AG04450 (cell line): Measurements from ENCODE around the gene LEKR1. TPM values are rescaled to one million over a fixed set of nuclear protein-coding genes. Genes with fewer than 3 reads are reported as not detected.

ENCODE experiments used
- CTCF ChIA-PET: fragments of 300-600, 350-600 bp; formaldehyde crosslinking; extraction: SDS; loops from one replicate; lab custom pipeline; 2022; ENCODE audit warnings: antibody characterized with exemption, inconsistent platforms; lab: Charles Lee
- POLR2A ChIA-PET: fragments of 350-600 bp; formaldehyde crosslinking; extraction: SDS; loops from one replicate; lab custom pipeline; 2021; ENCODE audit warnings: antibody characterized with exemption, inconsistent platforms; lab: Yijun Ruan, JAX
- DNase-seq: peaks from one replicate; pipeline ENCODE4 v3.0.0-alpha.2; 2011; ENCODE audit warnings: low read depth, low spot score
- H3K27ac ChIP-seq: one replicate; pipeline ENCODE4 v1.5.1; 2012; ENCODE audit warnings: low read depth, low read length, control low read depth
- H3K27me3 ChIP-seq: one replicate; pipeline ENCODE4 v1.6.0; 2012; ENCODE audit warnings: low read length; ENCODE audit not compliant: control insufficient read depth, insufficient read depth
- H3K4me3 ChIP-seq: 2 replicates; pipeline ENCODE4 v1.5.1; 2011; ENCODE audit warnings: mild to moderate bottlenecking, low read depth, low read length, control low read depth
- H3K9me3 ChIP-seq: 2 replicates; pipeline ENCODE4 v1.5.1; 2012; ENCODE audit warnings: low read length; ENCODE audit not compliant: control insufficient read depth, insufficient read depth
- polyA plus RNA-seq: library from polyadenylated mRNA; depleted of rRNA; stranded (reverse); fragments of >200 nt; gene quantifications from 2 replicates; pipeline ENCODE4 v1.2.3, GENCODE V29; 2011
- TF ChIP-seq, protein P1 (sequence below): IDR thresholded peaks from 2 replicates; pipeline ENCODE4 v1.5.1; 2011; ENCODE audit warnings: low read depth, low read length, control low read depth, inconsistent platforms

Gene LEKR1
- polyA plus RNA-seq, 1 experiment: 0.26 TPM

GRCh38 chr3:156898296-156898880 lies 72.2 kb downstream of the LEKR1 start:
- ChIA-PET CTCF (interaction anchor here (1.6 kb wide), 1 partner anchor 9 kb away, joined by 6 read pairs; no protein-coding TSS in a partner anchor), POLR2A (no interaction called here)
- Histone ChIP-seq H3K27me3 (no peaks in the 10 kb centered on the region), H3K4me3 (no peak overlapping the region), H3K27ac (no peak overlapping the region), H3K9me3 (no peaks in the 10 kb centered on the region)
- TF ChIP-seq, protein P1, sequence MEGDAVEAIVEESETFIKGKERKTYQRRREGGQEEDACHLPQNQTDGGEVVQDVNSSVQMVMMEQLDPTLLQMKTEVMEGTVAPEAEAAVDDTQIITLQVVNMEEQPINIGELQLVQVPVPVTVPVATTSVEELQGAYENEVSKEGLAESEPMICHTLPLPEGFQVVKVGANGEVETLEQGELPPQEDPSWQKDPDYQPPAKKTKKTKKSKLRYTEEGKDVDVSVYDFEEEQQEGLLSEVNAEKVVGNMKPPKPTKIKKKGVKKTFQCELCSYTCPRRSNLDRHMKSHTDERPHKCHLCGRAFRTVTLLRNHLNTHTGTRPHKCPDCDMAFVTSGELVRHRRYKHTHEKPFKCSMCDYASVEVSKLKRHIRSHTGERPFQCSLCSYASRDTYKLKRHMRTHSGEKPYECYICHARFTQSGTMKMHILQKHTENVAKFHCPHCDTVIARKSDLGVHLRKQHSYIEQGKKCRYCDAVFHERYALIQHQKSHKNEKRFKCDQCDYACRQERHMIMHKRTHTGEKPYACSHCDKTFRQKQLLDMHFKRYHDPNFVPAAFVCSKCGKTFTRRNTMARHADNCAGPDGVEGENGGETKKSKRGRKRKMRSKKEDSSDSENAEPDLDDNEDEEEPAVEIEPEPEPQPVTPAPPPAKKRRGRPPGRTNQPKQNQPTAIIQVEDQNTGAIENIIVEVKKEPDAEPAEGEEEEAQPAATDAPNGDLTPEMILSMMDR: no peak
- no peak for DNase-seq

GRCh38 chr3:156899951-156900350 lies 73.8 kb downstream of the LEKR1 start:
- POLR2A ChIA-PET: no interaction called here
- Histone ChIP-seq H3K27ac (no peak overlapping the region), H3K4me3 (no peak overlapping the region), H3K9me3 (no peaks in the 10 kb centered on the region), H3K27me3 (no peaks in the 10 kb centered on the region)
- DNase-seq: no peak
- CTCF ChIA-PET: interaction anchor here (0.6 kb wide), 1 partner anchor 11 kb away, joined by 3 read pairs; no protein-coding TSS in a partner anchor
- TF ChIP-seq, protein P1: no peak

GRCh38 chr3:156902916-156903315 lies 76.8 kb downstream of the LEKR1 start:
- TF ChIP-seq, protein P1: no peak
- Histone ChIP-seq H3K4me3 (no peak overlapping the region), H3K27me3 (no peaks in the 10 kb centered on the region), H3K27ac (no peak overlapping the region), H3K9me3 (no peaks in the 10 kb centered on the region)
- no peak for DNase-seq
- ChIA-PET CTCF (no interaction called here), POLR2A (no interaction called here)

DNA sequence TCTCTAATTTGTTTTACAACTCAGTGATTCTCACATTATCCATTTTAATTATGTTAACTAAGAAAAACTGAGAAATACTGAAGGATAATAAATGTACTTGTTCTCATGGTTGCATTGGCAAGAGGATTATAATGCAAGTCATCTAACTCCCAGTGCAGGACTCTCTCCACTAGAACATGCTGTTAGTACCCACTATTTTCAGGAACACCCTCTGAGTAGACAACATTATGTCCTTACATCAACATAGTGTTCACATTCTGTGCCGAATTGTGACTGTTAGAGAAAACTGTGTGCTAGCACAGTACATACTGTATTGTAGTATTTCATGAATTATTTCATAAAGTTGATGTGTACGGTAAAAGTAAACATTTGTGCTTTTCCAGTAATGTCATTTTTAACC lies 80.1 kb downstream of the LEKR1 start:
- Histone ChIP-seq H3K4me3 (no peak overlapping the region), H3K27ac (no peak overlapping the region), H3K27me3 (no peaks in the 10 kb centered on the region), H3K9me3 (no peaks in the 10 kb centered on the region)
- ChIA-PET POLR2A (no interaction called here), CTCF (no interaction called here)
- DNase-seq: no peak
- TF ChIP-seq, protein P1: no peak

GRCh38 chr3:156908398-156908797 lies 82.2 kb downstream of the LEKR1 start:
- no peak overlapping the region for H3K4me3 ChIP-seq
- TF ChIP-seq, protein P1: no peak
- DNase-seq: no peak
- H3K9me3 ChIP-seq: no peaks in the 10 kb centered on the region
- no peaks in the 10 kb centered on the region for H3K27me3 ChIP-seq
- ChIA-PET POLR2A (no interaction called here), CTCF (no interaction called here)
- H3K27ac ChIP-seq: no peak overlapping the region
